Liver (tissue), 9 donors: Measurements from ENCODE around the gene PFN3. TPM values are rescaled to one million over a fixed set of nuclear protein-coding genes. Genes with fewer than 3 reads are reported as not detected.

Experiments
- DNase-seq: peaks from one replicate; pipeline ENCODE4 v3.0.0-alpha.2; 2017; ENCODE audit warnings: low spot score
- H3K27ac ChIP-seq, 2 donors: one replicate each; pipeline ENCODE4 v1.7.0; 2013; ENCODE audit warnings: inconsistent platforms in 2 of 2, low read length in 2 of 2, control low read depth in 1 of 2, low read depth in 1 of 2, mild to moderate bottlenecking in 1 of 2
- H3K27me3 ChIP-seq, 4 donors: one replicate each; pipeline versions ENCODE4 v1.6.1 to v1.7.0; 2013; ENCODE audit warnings: low read length in 3 of 4, inconsistent platforms in 1 of 4, mild to moderate bottlenecking in 1 of 4, moderate library complexity in 1 of 4; ENCODE audit not compliant: control insufficient read depth in 4 of 4, insufficient read depth in 4 of 4
- H3K36me3 ChIP-seq, 4 donors: one replicate each; pipeline versions ENCODE4 v1.6.1 to v1.7.0; 2013; ENCODE audit warnings: low read length in 3 of 4, mild to moderate bottlenecking in 3 of 4, low read depth in 1 of 4, moderate library complexity in 1 of 4; ENCODE audit not compliant: control insufficient read depth in 4 of 4, insufficient read depth in 3 of 4
- H3K4me1 ChIP-seq, 4 donors: one replicate each; pipeline versions ENCODE4 v1.6.1 to v1.7.0; 2013; ENCODE audit warnings: low read length in 3 of 4, mild to moderate bottlenecking in 3 of 4, moderate library complexity in 1 of 4; ENCODE audit not compliant: control insufficient read depth in 4 of 4, insufficient read depth in 4 of 4
- H3K4me3 ChIP-seq, 3 donors: one replicate each; pipeline versions ENCODE4 v1.6.1 to v1.7.0; 2013; ENCODE audit warnings: low read length in 3 of 3, control low read depth in 1 of 3, low read depth in 1 of 3, mild to moderate bottlenecking in 1 of 3
- H3K9ac ChIP-seq, 2 donors: one replicate each; pipeline ENCODE4 v1.7.0; 2013; ENCODE audit warnings: low read length in 2 of 2, mild to moderate bottlenecking in 2 of 2, moderate library complexity in 2 of 2, control low read depth in 1 of 2, low read depth in 1 of 2
- H3K9me3 ChIP-seq, 4 donors: one replicate each; pipeline versions ENCODE4 v1.6.1 to v1.7.0; 2013; ENCODE audit warnings: low read length in 3 of 4; ENCODE audit not compliant: control insufficient read depth in 4 of 4
- CTCF ChIP-seq: fragments of 150-350 bp; IDR thresholded peaks from 2 replicates; pipeline ENCODE4 v1.5.1; 2017; ENCODE audit warnings: improper control_type of control experiment, low read depth, low read length; ENCODE audit not compliant: missing input control
- GABPA ChIP-seq, 2 donors: IDR thresholded peaks in 1 of 2; conservative IDR thresholded peaks in 1 of 2; 2 replicates each; pipeline ENCODE4 v1.6.1; 2016; ENCODE audit warnings: antibody characterized with exemption in 2 of 2, mild to moderate bottlenecking in 1 of 2, moderate library complexity in 1 of 2
- HNF4A ChIP-seq, 2 donors: conservative IDR thresholded peaks; 2 replicates each; pipeline ENCODE4 v1.6.1; 2016; ENCODE audit warnings: antibody characterized with exemption in 2 of 2, mild to moderate bottlenecking in 2 of 2
- HNF4G ChIP-seq: IDR thresholded peaks from 2 replicates; pipeline ENCODE4 v1.6.1; 2016; ENCODE audit warnings: antibody characterized with exemption
- JUND ChIP-seq, 2 donors: IDR thresholded peaks; 2 replicates each; pipeline ENCODE4 v1.6.1; 2016; ENCODE audit warnings: antibody characterized with exemption in 2 of 2
- MAX ChIP-seq: IDR thresholded peaks from 2 replicates; pipeline ENCODE4 v1.6.1; 2016; ENCODE audit warnings: antibody characterized with exemption
- NR2F2 ChIP-seq: IDR thresholded peaks from 2 replicates; pipeline ENCODE4 v1.6.1; 2016; ENCODE audit warnings: antibody characterized with exemption
- RXRA ChIP-seq, 2 donors: IDR thresholded peaks; 2 replicates each; pipeline ENCODE4 v1.6.1; 2017 to 2018; ENCODE audit warnings: antibody characterized with exemption in 2 of 2, mild to moderate bottlenecking in 1 of 2
- SP1 ChIP-seq: IDR thresholded peaks from 2 replicates; pipeline ENCODE4 v1.6.1; 2018; ENCODE audit warnings: antibody characterized with exemption, mild to moderate bottlenecking
- TAF1 ChIP-seq: conservative IDR thresholded peaks from 2 replicates; pipeline ENCODE4 v1.6.1; 2016; ENCODE audit warnings: antibody characterized with exemption, mild to moderate bottlenecking
- YY1 ChIP-seq: IDR thresholded peaks from 2 replicates; pipeline ENCODE4 v1.6.1; 2016; ENCODE audit warnings: antibody characterized with exemption, mild to moderate bottlenecking
- ZBTB33 ChIP-seq: IDR thresholded peaks from 2 replicates; pipeline ENCODE4 v1.6.1; 2016; ENCODE audit warnings: antibody characterized with exemption
- WGBS: extraction: QIAGEN DNeasy Blood & Tissue Kit; methylation state at CpG from one replicate; pipeline ENCODE4 v1.1.7; 2013; 5-methylcytosine and 5-hydroxymethylcytosine counted together
- polyA plus RNA-seq, 2 donors: library from polyadenylated mRNA; stranded (reverse) in 1 of 2; unstranded in 1 of 2; fragments of 200-250 nt in 1 of 2; fragments of >200 nt in 1 of 2; fragmentation: Nextera tagmentation in 1 of 2; extraction: Ambion mirVana in 1 of 2; gene quantifications; one replicate each; pipeline versions ENCODE4 v1.2.1 to v1.2.3, GENCODE V29; 2013 to 2015
- total RNA-seq, 2 donors: library from RNA; depleted of rRNA; stranded (reverse); fragments of >200 nt; gene quantifications; one replicate each; pipeline ENCODE4 v1.2.3, GENCODE V29; 2014
- donor health status: healthy.
- donor health status: healthy.
- donor health status: healthy.
- donor health status: healthy.
- donor health status: healthy.

PFN3 gene
- total and polyA plus RNA-seq, 4 donors, result not detected

DNA sequence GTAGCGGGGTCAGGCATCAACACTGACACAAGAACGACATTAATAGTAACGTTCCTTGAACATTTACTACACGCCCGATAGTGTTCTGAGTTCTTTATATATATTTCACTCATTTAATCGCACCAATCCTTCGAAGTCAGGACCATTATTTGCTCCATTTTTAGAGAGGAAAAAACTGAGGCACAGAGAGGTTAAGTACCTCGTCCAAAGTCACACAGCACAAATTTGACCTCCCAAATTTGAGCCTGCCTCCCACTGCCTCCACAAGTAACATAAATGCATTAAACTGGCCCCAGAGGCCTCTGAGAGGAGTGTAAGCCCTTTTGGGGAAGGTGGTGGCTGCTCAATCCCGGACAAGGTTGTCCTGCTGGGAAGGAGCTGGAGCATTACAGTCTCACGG, 36.9 kb downstream of the PFN3 start (continued):
- TF ChIP-seq CTCF (no peak), JUND (IDR thresholded peaks at IDR 0.05) (no peak), GABPA (IDR thresholded peaks at IDR 0.05 in 1 of 2, conservative IDR thresholded peaks at IDR 0.05 in 1 of 2) (no peak), HNF4G (no peak), MAX (no peak), YY1 (no peak), HNF4A (conservative IDR thresholded peaks at IDR 0.05) (no peak)

GRCh38 chr5:177362610-177363507, 37.6 kb downstream of the PFN3 start:
- WGBS, result 5% methylated on average over 59 of the region's 59 CpGs
- TF ChIP-seq HNF4A (conservative IDR thresholded peaks at IDR 0.05) (peak; percentile 57 to 60), YY1 (peak; percentile 30), SP1 (peak; percentile 52), TAF1 (no peak), HNF4G (no peak), RXRA (IDR thresholded peaks at IDR 0.05) (peak; percentile 23 to 43)
- Histone ChIP-seq H3K9ac (peak overlapping the region; percentile 29 to 37), H3K36me3 (no peaks in the 10 kb centered on the region), H3K4me3 (peak overlapping the region; percentile 50 to 66 (median 50)), H3K9me3 (no peaks in the 10 kb centered on the region), H3K4me1 (peaks cover 28 to 73% (median 65%) of the 10 kb centered on the region in 4 donors), H3K27me3 (no peaks in the 10 kb centered on the region), H3K27ac (peak overlapping the region; percentile 78 to 89)
- peak; percentile 84 for DNase-seq

DNA sequence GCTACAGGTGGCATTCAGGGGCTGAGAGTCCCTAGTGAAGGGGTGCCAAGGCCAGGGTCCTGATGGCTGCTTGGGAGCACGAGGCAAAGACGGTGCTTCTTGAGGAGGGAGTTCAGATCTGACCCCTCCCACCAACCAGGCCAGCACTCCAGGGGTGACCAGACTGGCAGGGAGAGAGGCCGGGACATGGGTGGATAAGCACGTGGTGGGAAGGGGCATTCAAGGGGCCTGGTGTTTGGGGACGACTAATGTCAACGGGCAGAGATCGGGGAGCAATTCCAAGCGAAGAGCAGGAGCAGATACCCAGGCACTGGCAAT, 38.2 kb downstream of the PFN3 start:
- peak overlapping the region; percentile 78 to 89 for H3K27ac ChIP-seq
- WGBS, result 72% methylated on average over 8 of the region's 8 CpGs
- no peaks in the 10 kb centered on the region for H3K27me3 ChIP-seq
- H3K9me3 ChIP-seq, result no peaks in the 10 kb centered on the region
- peak; percentile 30 for DNase-seq
- no peak overlapping the region for H3K9ac ChIP-seq
- TF ChIP-seq NR2F2 (no peak), RXRA (IDR thresholded peaks at IDR 0.05) (no peak), ZBTB33 (no peak)
- H3K36me3 ChIP-seq, result no peaks in the 10 kb centered on the region
- H3K4me1 ChIP-seq, result peaks cover 23 to 73% (median 65%) of the 10 kb centered on the region in 4 donors
- H3K4me3 ChIP-seq, result no peak overlapping the region
